Fibroblast of the aortic adventitia (primary cell): Measurements from ENCODE around the gene RFX5. TPM values are rescaled to one million over a fixed set of nuclear protein-coding genes. Genes with fewer than 3 reads are reported as not detected.

Source experiments
- DNase-seq: peaks from one replicate; pipeline ENCODE4 v3.0.0-alpha.2; 2010; ENCODE audit warnings: low read depth
- H3K4me3 ChIP-seq: 2 replicates; pipeline ENCODE4 v1.5.1; 2011; ENCODE audit warnings: low read depth, mild to moderate bottlenecking, control low read depth, low read length, moderate library complexity
- CTCF ChIP-seq: IDR thresholded peaks from 2 replicates; pipeline ENCODE4 v1.5.1; 2011; ENCODE audit warnings: mild to moderate bottlenecking, low read length, control low read depth, inconsistent platforms; ENCODE audit not compliant: insufficient read depth
- total RNA-seq: library from RNA; depleted of rRNA; stranded (reverse); fragments of >200 nt; gene quantifications from 2 replicates; pipeline ENCODE4 v1.2.3, GENCODE V29; 2012; ENCODE audit warnings: low replicate concordance

Gene RFX5
- total RNA-seq, 1 donor = 27.1 TPM

GRCh38 chr1:151327223-151327902, 19.7 kb downstream of the RFX5 start, which contains the start of gene PI4KB:
Gene PI4KB (minus strand): TSS chr1:151327416. CDS start chr1:151316481, 10,935 bp downstream.
- no peak for TF ChIP-seq CTCF
- peak within 1 kb of the TSS; percentile 90 for H3K4me3 ChIP-seq
- DNase-seq = peak; percentile 99

GRCh38 chr1:151326619-151327222, 20.3 kb downstream of the RFX5 start:
- TF ChIP-seq CTCF = no peak
- H3K4me3 ChIP-seq = peak overlapping the region; percentile 90
- DNase-seq = peak; percentile 52

- H3K4me3 ChIP-seq = peak overlapping the region; percentile 90
- no peak for DNase-seq
- no peak for TF ChIP-seq CTCF
Measured at GRCh38 chr1:151325646-151326429, 21.2 kb downstream of the RFX5 start.

GRCh38 chr1:151325231-151325630, 21.8 kb downstream of the RFX5 start:
- DNase-seq = no peak
- no peak for TF ChIP-seq CTCF
- H3K4me3 ChIP-seq = peak overlapping the region; percentile 13

GRCh38 chr1:151324390-151324930, 22.6 kb downstream of the RFX5 start:
- DNase-seq = no peak
- no peak overlapping the region for H3K4me3 ChIP-seq
- no peak for TF ChIP-seq CTCF

GRCh38 chr1:151318975-151319374, 28.1 kb downstream of the RFX5 start:
- H3K4me3 ChIP-seq = no peak overlapping the region
- DNase-seq = no peak
- no peak for TF ChIP-seq CTCF
